Activated CD8-positive, alpha-beta memory T cell treated with anti-CD3 and anti-CD28 coated beads for 24 hours (primary cell): Measurements from ENCODE around the gene TRMT61A.

Experiments
- DNase-seq: peaks from one replicate; pipeline ENCODE4 v3.0.0-alpha.2; 2020

TRMT61A gene

GRCh38 chr14:103536693-103537092, 7.7 kb downstream of the TRMT61A start:
- DNase-seq: no peak

- DNase-seq: no peak
Measured at GRCh38 chr14:103537175-103537990, 8.4 kb downstream of the TRMT61A start.

GRCh38 chr14:103538291-103539055, 9.5 kb downstream of the TRMT61A start:
- no peak for DNase-seq

- no peak for DNase-seq
Measured at GRCh38 chr14:103539056-103539825, 10.2 kb downstream of the TRMT61A start.

GRCh38 chr14:103540821-103541708, 12.1 kb downstream of the TRMT61A start:
- DNase-seq: no peak

- no peak for DNase-seq
Measured at GRCh38 chr14:103541709-103542604, 13.0 kb downstream of the TRMT61A start.

GRCh38 chr14:103542605-103543088, 13.7 kb downstream of the TRMT61A start:
- DNase-seq: no peak

- no peak for DNase-seq
Measured at GRCh38 chr14:103543140-103543539, 14.1 kb downstream of the TRMT61A start.

- DNase-seq: no peak
Measured at GRCh38 chr14:103543721-103544387, 14.9 kb downstream of the TRMT61A start.

- DNase-seq: no peak
Measured at GRCh38 chr14:103544388-103545218, 15.6 kb downstream of the TRMT61A start.

- no peak for DNase-seq
Measured at GRCh38 chr14:103545219-103545914, 16.4 kb downstream of the TRMT61A start.

- no peak for DNase-seq
Measured at GRCh38 chr14:103545915-103546651, 17.1 kb downstream of the TRMT61A start.

GRCh38 chr14:103546652-103547454, 17.9 kb downstream of the TRMT61A start:
- DNase-seq: peak; percentile 93

- no peak for DNase-seq
Measured at GRCh38 chr14:103547455-103547940, 18.5 kb downstream of the TRMT61A start.

GRCh38 chr14:103547941-103548462, 19.0 kb downstream of the TRMT61A start:
- DNase-seq: no peak

GRCh38 chr14:103548463-103549351, 19.7 kb downstream of the TRMT61A start:
- DNase-seq: no peak
